Embryonic facial prominence (tissue), 1 donor: ENCODE measurements around the gene ADCY7.
"Not testable (repeated sequence)": the region's sequence is repeated elsewhere in the genome, so short reads cannot be mapped to it uniquely, and the experiment has no call there.

Experiments
- DNase-seq: peaks from one replicate; pipeline ENCODE4 v3.0.0-alpha.2; 2016; ENCODE audit errors: extremely low spot score

The ADCY7 gene

GRCh38 chr16:50266337-50267091 is at the start of gene ADCY7:
Gene ADCY7 (plus strand): TSS chr16:50266551. CDS start chr16:50288180, 21,629 bp downstream.
- no peak for DNase-seq

DNA sequence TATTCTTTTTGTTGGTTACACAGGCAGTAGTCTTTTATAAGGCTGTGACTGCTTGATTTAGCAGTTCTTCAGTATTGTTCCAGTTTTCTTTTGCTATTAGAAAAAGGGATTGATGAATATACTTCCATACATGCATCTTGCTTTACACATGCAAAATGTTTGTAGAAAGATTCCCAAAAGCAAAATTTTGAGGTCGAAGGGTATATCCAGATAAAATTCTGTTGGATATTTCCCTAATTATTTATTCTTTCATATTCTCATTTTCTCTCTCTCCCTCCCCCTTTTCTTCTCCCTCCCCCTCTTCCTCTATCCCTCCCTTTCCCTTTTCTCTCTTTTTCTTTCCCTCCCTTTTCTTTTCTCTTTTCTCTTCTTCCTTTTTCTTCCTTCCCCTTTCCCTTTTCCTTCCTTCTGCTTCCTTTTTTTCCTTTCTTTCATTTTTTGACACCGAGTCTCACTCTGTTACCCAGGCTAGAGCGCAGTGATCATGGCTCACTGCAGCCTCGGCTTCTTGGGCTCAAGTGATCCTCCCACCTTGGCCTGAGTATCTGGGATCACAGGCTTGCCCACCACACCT is 46.9 kb upstream of the ADCY7 start:
- DNase-seq, result no peak

GRCh38 chr16:50224286-50224685 is 42.1 kb upstream of the ADCY7 start:
- DNase-seq, result no peak

DNA sequence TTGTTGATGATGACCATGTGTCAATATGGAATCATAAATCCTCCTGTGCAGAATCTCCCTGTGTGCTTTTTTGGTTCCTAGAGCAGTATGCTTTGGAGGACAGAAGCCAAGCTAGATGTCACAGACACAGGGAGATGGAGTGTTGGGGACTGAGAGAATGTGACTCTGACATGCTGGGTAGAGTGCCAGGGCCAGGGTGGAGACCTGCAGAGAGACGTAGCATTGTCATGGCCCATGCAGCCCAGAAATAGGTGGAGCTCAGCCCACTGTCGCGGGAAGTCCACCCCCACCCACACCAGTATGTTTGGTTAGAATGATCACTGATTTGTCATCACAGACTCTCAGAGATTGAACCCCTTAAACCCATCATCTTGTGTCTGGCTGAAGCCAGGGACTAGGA is 39.2 kb upstream of the ADCY7 start:
- DNase-seq, result no peak

DNA sequence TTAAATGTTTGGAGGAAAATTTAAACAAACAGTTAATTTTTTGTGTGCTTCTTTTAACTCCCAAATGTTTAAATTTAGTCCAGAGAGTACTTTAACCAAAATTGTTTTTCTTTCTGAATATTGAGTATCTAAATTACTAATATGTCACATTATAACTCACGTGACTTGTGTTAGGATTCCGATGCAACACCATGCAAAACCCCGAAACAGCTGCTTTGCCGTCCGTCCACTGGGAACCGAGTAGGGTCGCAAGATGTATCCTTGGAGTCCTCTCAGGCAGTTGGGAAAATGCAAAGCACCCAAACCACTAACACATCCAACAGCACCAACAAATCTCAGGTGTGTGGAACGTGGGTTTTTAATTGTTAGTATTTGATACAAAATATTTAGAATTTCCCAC is 38.7 kb upstream of the ADCY7 start:
- no peak for DNase-seq

GRCh38 chr16:50228364-50228868 is 37.9 kb upstream of the ADCY7 start:
- no peak for DNase-seq

GRCh38 chr16:50229149-50229726 is 37.1 kb upstream of the ADCY7 start:
- no peak for DNase-seq

DNA sequence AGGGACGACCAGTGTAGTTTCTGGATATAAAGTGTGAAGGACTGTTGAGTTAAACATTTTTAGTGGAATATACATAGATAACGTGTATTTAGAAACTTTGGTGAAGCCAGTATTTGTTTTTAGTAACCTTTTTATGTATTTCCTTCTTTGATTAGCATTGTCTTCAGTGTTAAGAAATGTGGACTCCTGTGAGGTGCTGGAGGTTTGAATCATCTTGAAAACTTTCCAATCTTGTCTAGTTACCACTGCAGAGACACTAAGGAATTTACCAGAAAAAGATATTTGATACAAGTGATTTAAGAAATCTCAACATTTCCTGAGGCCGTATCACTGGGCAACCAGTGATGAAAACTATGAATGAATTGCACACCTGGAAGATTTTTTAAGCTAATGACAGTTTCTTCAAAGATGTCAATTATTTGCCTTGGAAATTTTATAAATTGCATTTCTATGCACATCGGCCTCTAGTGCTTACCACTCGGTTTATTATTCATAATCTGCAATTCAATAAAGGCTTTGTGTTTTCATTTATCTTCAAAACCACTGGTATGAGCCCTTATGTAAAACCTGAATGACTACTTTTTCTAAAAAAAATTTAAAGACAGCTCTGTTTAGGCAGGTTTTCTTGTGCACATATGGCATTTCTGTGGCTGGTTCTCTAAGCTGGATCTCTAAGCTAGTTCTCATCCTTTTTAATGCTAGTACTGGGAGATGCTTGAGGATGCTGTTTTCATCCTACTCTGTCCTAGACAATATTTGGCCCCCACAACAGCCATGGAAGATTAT is 31.4 kb upstream of the ADCY7 start:
- DNase-seq, result no peak

DNA sequence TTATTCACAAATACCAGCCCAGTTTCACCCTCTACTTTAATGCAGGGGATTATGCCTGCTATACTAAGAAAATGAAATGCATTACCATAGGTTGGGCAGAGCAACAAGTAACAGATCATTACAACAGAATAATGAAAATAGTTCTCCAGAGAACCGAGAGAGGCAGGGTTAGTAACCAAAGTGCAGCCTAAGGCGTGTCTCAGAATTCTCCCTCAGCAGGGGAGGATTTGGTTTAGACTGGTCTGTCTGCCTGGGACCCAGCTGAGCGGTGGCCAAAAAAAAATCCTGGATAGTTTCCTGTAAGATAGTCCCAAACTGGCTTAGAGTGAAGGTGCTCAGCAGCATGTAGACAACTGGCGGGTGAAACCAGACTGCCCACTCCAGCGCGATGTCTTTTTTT is 30.8 kb upstream of the ADCY7 start:
- DNase-seq, result no peak

GRCh38 chr16:50238314-50238713 is 28.0 kb upstream of the ADCY7 start:
- no peak for DNase-seq

- no peak for DNase-seq
Measured at GRCh38 chr16:50238868-50239301, 27.5 kb upstream of the ADCY7 start.

DNA sequence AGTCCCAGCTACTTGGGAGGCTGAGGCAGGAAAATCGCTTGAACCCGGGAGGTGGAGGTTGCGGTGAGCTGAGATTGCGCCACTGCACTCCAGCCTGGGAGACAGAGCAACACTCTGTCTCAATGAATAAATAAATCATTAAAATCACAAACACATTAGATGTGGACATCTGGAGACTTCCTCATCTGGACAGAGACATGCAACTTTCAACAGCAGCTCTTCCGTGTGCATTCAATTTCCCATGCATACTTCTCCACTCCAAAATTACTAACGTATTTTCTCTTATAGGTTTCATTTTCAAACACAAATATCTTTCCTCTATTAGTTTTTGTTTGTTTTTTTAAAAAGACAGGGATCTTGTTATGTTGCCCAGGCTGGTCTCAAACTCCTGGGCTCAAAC is 23.3 kb upstream of the ADCY7 start:
- DNase-seq, result not testable (repeated sequence)

- no peak for DNase-seq
Measured at GRCh38 chr16:50244140-50244503, 22.2 kb upstream of the ADCY7 start.

DNA sequence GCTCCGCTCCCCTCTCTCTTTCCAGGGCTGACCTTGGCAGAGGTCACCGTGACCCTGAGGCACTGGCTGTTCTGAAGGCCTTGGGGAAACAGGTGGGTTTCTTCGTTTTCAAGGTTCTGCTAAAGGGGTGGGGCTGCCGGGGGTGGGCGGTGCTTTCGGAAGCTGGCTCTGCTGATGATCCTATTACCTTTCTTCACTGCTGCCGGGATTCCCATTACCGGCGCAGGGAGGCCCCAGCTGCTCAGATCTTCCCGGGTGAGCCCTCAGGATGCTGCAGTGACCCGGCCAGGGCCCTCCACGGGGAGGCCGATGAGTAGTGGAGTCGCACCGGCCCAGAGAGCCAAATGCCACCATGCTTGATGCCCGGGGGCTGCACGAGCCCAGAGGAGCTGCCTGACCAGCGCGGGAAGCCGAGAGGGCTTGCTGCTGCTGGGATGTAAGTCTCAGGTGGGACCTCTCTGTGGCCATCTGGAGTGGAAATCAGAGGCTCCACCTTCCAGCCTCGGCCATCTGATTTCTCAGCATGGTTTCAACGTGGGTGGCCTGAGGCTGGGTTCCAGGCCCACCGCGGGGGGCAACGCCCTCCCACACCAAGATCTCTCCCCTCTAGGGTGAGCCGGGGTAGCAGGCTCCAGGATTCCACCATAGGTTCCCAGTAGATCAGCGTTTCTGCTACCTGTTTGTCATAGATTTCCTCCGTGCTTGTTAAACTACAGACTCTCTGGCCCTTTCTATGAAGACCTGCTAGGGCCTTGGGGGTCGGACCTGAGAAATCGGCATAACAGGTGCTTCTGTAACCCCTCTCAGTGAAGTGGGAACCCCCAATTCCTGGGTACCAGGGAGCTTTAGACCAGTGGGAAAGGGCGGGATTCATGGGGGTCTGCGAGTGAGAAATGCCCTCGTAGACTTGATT is 21.6 kb upstream of the ADCY7 start:
- DNase-seq, result no peak

DNA sequence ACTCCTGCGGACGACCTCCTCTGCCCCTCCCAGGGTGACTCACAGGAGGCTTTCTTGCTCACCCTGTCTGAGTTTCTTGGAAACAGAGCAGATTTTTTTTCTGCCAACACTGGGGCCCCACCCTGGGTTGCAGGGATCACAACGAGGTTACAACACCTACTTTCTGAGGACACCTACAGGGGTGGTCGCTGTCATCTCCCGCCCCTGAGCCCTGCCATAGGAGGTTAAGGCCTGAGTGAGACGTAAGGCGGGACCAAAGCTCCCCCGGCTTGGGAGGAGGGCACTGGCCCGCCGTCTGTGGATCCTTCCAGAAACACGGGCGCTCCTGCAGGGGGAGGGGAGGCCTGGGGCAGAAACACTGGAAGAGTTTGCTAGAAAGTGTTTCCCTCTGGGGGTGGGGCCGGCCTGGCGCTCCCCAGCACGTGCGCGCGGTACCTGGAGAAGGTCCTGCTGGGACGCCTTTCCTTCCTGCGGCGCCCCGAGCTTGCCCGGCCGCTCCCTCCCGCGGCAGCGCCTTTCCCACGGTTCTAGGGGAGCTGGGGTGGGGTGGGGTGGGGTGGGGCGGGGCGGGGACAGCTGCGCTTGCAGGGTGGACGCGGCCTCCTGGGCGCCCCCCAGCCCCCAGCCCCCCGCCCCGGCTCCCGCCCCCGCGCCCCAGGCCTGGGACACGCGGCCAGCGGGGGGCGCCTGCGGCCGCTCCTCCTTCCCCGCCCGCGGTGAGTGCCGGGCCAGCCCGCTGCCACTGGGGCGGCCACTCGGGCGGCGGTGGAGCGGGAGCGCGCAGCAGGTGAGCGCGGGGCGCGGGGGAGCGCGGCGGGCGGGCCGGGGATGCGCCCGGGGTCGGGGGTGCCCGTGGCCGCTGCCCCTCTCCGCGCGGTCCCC is 20.7 kb upstream of the ADCY7 start:
- no peak for DNase-seq

DNA sequence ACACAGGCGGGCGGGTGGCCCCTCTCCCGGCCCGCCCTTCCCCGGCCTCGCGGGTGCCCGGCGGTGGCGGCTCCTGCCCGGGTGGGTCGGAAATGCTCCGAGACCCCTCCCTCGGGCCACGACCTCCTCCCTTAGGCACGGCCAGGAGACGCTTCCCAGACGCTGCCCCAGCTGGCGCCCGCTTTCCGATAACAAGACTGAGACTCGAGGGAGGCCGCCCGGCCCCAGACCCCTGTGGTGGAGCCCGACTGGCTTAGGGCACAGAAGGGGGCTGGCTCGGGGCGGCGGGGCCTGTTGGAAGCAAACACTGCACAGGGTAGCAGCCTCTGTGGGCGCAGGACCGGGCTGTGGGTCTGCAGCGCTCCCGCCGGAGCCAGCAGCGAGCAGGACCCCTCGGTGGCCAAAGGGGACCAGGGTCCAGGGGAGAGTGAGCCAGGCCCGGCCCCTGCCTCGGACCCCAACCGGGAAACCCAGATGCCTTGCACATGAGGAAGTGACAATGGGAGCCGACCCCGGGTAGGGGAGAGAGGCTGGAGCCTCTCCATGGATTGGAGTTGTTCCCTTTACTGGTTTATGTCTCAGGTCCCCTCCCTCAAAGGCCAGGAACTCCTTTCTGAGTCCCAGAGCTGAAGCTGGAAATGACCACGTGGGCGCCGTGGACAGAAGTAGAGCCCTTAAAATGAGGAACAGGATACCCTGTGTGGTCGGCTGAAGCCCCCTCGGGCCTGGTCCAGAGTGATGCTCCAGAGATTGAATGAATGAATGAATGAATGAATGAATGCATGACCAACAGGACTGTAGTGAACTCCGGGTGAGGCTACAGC is 19.8 kb upstream of the ADCY7 start:
- no peak for DNase-seq

GRCh38 chr16:50247123-50247905 is 19.0 kb upstream of the ADCY7 start:
- no peak for DNase-seq

DNA sequence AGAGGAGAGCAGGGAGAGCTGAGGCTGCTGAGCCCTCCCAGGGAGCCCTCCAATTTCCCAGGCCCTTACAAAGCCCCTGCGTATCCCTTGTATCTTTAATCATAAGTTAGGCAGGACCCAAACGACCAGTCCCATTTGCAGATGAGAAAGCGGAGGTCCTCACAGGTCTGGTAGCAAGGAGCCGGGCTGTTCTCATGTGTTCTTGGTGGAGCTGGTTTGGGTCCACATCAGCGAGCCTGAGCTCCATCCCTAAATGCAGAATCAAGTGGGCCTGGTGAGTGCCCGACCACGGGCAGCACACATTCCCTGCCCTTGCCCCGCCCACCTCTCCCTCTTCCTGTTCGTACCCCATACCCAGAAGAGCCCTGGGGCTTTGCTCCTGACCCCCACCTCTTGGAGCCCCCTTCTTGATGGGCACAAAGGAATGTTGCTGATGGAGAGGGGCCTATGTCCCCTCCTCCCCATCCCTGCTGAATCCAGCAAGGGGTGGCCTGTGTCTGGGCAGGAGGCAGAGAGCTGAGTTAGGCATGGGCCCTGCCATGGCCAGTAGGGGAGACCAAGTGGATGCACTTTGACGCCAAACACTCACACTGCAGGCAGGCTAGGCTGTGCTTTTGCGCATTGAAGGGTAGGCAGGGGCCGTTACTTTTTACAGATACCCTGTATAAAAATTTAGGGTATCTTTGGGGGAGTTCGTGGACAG is 18.3 kb upstream of the ADCY7 start:
- DNase-seq, result no peak
